ENCODE data around the gene KCNMA1. TPM values are rescaled to one million over a fixed set of nuclear protein-coding genes. Genes with fewer than 3 reads are reported as not detected.

KCNMA1 gene
- total and polyA plus RNA-seq, 4 donors: 36.2 to 95.0 (median 54.3) TPM

- DNase-seq (ENCODE audit: low read depth in 4 of 6, low spot score in 6 of 6): no peak
- Histone ChIP-seq H3K9me3 (ENCODE audit: control insufficient read depth, insufficient read depth, low read length) (no peaks in the 10 kb centered on the region), H3K27ac (ENCODE audit: low read depth, low read length) (no peak overlapping the region), H3K4me1 (ENCODE audit: control insufficient read depth, insufficient read depth, low read length) (peaks cover 19% of the 10 kb centered on the region), H3K27me3 (ENCODE audit: control insufficient read depth, insufficient read depth, low read length) (no peaks in the 10 kb centered on the region), H3K36me3 (ENCODE audit: control insufficient read depth, insufficient read depth, low read length) (no peaks in the 10 kb centered on the region), H3K4me3 (ENCODE audit: low read depth, low read length) (no peak overlapping the region)
- WGBS (ENCODE audit: insufficient coverage): 62% methylated on average over 11 of the region's 11 CpGs
Measured at GRCh38 chr10:77411805-77412204, 225.8 kb downstream of the KCNMA1 start.

DNA sequence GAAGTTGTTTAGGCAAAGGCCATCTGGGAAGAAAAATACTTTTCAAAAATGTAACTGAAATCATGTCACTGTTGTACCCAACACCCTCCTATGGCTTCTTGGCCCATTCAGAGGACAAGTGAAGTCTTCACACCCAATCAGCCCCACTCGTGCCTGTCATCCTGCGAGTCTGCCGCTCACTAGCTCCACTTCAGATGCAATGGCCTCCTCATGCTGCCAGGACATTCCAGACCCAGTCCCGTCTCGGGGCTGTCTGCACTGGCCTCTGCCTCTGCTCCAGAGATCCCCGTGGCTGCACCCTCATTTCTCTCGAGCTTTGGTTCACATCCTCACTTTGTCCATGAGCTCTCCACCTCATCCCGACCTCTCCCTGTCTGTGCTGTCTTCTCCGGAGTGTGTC lies 227.1 kb downstream of the KCNMA1 start:
- Histone ChIP-seq H3K4me1 (ENCODE audit: control insufficient read depth, insufficient read depth, low read length) (peaks cover 27% of the 10 kb centered on the region), H3K4me3 (ENCODE audit: low read depth, low read length) (no peak overlapping the region), H3K36me3 (ENCODE audit: control insufficient read depth, insufficient read depth, low read length) (no peaks in the 10 kb centered on the region), H3K27ac (ENCODE audit: low read depth, low read length) (no peak overlapping the region), H3K27me3 (ENCODE audit: control insufficient read depth, insufficient read depth, low read length) (no peaks in the 10 kb centered on the region), H3K9me3 (ENCODE audit: control insufficient read depth, insufficient read depth, low read length) (no peaks in the 10 kb centered on the region)
- 82% methylated on average over 8 of the region's 9 CpGs for WGBS (ENCODE audit: insufficient coverage)
- DNase-seq (ENCODE audit: low read depth in 4 of 6, low spot score in 6 of 6): no peak

- no peak for DNase-seq (ENCODE audit: low read depth in 4 of 6, low spot score in 6 of 6)
- Histone ChIP-seq H3K27ac (ENCODE audit: low read depth, low read length) (no peak overlapping the region), H3K27me3 (ENCODE audit: control insufficient read depth, insufficient read depth, low read length) (no peaks in the 10 kb centered on the region), H3K4me1 (ENCODE audit: control insufficient read depth, insufficient read depth, low read length) (peaks cover 27% of the 10 kb centered on the region), H3K36me3 (ENCODE audit: control insufficient read depth, insufficient read depth, low read length) (no peaks in the 10 kb centered on the region), H3K4me3 (ENCODE audit: low read depth, low read length) (no peak overlapping the region), H3K9me3 (ENCODE audit: control insufficient read depth, insufficient read depth, low read length) (no peaks in the 10 kb centered on the region)
- WGBS (ENCODE audit: insufficient coverage): 70% methylated on average over 7 of the region's 7 CpGs
Measured at GRCh38 chr10:77409697-77410471, 227.7 kb downstream of the KCNMA1 start.

DNA sequence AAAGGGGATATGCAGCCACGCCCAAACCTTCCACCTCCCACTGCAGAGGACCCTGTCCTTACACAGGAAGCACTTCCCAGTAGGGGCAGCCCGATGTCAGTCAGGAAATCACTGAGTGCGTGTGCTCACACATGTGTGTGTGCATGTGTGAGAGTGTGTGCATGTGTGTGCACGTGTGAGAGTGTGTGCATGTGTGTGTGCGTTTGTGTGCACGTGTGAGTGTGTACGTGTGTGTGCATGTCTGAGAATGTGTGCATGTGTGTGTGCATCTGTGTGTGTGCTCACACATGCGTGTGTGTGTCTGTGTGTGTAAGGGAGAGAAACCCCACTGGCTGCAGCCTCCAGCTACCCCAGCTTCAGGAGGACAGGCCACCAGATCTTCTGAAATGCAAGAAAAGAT lies 229.3 kb downstream of the KCNMA1 start:
- Histone ChIP-seq H3K4me3 (ENCODE audit: low read depth, low read length) (no peak overlapping the region), H3K27me3 (ENCODE audit: control insufficient read depth, insufficient read depth, low read length) (no peaks in the 10 kb centered on the region), H3K36me3 (ENCODE audit: control insufficient read depth, insufficient read depth, low read length) (no peaks in the 10 kb centered on the region), H3K4me1 (ENCODE audit: control insufficient read depth, insufficient read depth, low read length) (peaks cover 30% of the 10 kb centered on the region), H3K27ac (ENCODE audit: low read depth, low read length) (no peak overlapping the region), H3K9me3 (ENCODE audit: control insufficient read depth, insufficient read depth, low read length) (no peaks in the 10 kb centered on the region)
- no peak for DNase-seq (ENCODE audit: low read depth in 4 of 6, low spot score in 6 of 6)
- 96% methylated on average over 8 of the region's 8 CpGs for WGBS (ENCODE audit: insufficient coverage)

GRCh38 chr10:77406764-77407430 lies 230.7 kb downstream of the KCNMA1 start:
- peak in 1 of 6 donors; percentile 36 for DNase-seq (ENCODE audit: low read depth in 4 of 6, low spot score in 6 of 6)
- Histone ChIP-seq H3K9me3 (ENCODE audit: control insufficient read depth, insufficient read depth, low read length) (no peaks in the 10 kb centered on the region), H3K36me3 (ENCODE audit: control insufficient read depth, insufficient read depth, low read length) (no peaks in the 10 kb centered on the region), H3K27me3 (ENCODE audit: control insufficient read depth, insufficient read depth, low read length) (no peaks in the 10 kb centered on the region), H3K4me3 (ENCODE audit: low read depth, low read length) (no peak overlapping the region), H3K4me1 (ENCODE audit: control insufficient read depth, insufficient read depth, low read length) (peaks cover 25% of the 10 kb centered on the region), H3K27ac (ENCODE audit: low read depth, low read length) (no peak overlapping the region)
- WGBS (ENCODE audit: insufficient coverage): 39% methylated on average over 3 of the region's 5 CpGs

DNA sequence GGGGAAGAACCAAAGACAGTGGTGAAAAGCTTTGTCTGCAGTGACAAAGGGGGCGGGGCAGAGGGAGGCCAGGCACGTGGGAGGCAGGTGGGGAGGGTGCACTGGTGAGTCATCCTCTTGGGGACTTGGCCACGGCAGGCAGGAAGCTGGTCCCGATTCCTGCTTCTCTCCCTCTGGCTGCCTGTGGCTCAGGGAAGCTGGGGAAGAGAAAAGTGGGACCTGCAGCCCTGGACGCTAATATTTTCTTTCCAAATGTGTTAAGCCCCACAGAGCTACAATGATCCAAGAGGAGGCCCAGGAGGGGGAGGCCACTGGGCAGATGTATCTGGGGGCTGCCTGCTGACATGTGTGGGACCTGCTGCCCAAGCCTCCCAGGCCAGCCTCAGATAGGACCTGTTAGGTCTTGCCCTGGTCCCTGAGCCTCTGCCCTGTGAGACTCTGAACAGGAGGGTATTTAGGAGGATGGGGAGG lies 231.8 kb downstream of the KCNMA1 start:
- Histone ChIP-seq H3K27ac (ENCODE audit: low read depth, low read length) (no peak overlapping the region), H3K36me3 (ENCODE audit: control insufficient read depth, insufficient read depth, low read length) (no peaks in the 10 kb centered on the region), H3K27me3 (ENCODE audit: control insufficient read depth, insufficient read depth, low read length) (no peaks in the 10 kb centered on the region), H3K4me1 (ENCODE audit: control insufficient read depth, insufficient read depth, low read length) (peaks cover 19% of the 10 kb centered on the region), H3K4me3 (ENCODE audit: low read depth, low read length) (no peak overlapping the region), H3K9me3 (ENCODE audit: control insufficient read depth, insufficient read depth, low read length) (no peaks in the 10 kb centered on the region)
- WGBS (ENCODE audit: insufficient coverage): 34% methylated on average over 5 of the region's 5 CpGs
- DNase-seq (ENCODE audit: low read depth in 4 of 6, low spot score in 6 of 6): peak in 1 of 6 donors; percentile 34

DNA sequence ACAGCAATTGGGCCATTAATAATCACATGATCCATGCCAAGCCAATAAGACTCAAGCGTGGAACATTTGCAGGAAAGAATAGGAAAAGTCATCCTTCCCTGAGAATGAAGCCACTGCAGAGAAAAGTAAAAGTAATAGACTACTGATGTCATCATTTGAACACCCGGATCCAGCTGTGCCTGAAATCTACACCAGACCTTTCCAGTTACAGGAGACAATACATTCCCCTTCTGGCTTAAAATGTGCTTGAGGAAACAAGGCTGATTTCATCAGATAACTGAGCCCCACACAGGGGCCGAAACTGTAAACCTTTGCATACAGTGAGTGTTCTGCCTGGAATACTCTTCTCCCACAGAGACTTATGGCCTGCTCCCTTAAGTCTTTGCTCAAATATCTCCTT lies 232.8 kb downstream of the KCNMA1 start:
- no peaks in the 10 kb centered on the region for H3K9me3 ChIP-seq (ENCODE audit: control insufficient read depth, insufficient read depth, low read length)
- WGBS (ENCODE audit: insufficient coverage): 100% methylated on average over 1 of the region's 3 CpGs
- no peaks in the 10 kb centered on the region for H3K36me3 ChIP-seq (ENCODE audit: control insufficient read depth, insufficient read depth, low read length)
- no peak overlapping the region for H3K27ac ChIP-seq (ENCODE audit: low read depth, low read length)
- DNase-seq (ENCODE audit: low read depth in 4 of 6, low spot score in 6 of 6): no peak
- no peak overlapping the region for H3K4me3 ChIP-seq (ENCODE audit: low read depth, low read length)
- H3K4me1 ChIP-seq (ENCODE audit: control insufficient read depth, insufficient read depth, low read length): peaks cover 17% of the 10 kb centered on the region
- H3K27me3 ChIP-seq (ENCODE audit: control insufficient read depth, insufficient read depth, low read length): no peaks in the 10 kb centered on the region

GRCh38 chr10:77403761-77404160 lies 233.8 kb downstream of the KCNMA1 start:
- Histone ChIP-seq H3K27ac (ENCODE audit: low read depth, low read length) (no peak overlapping the region), H3K4me3 (ENCODE audit: low read depth, low read length) (no peak overlapping the region), H3K4me1 (ENCODE audit: control insufficient read depth, insufficient read depth, low read length) (peaks cover 17% of the 10 kb centered on the region), H3K9me3 (ENCODE audit: control insufficient read depth, insufficient read depth, low read length) (no peaks in the 10 kb centered on the region), H3K27me3 (ENCODE audit: control insufficient read depth, insufficient read depth, low read length) (no peaks in the 10 kb centered on the region), H3K36me3 (ENCODE audit: control insufficient read depth, insufficient read depth, low read length) (no peaks in the 10 kb centered on the region)
- DNase-seq (ENCODE audit: low read depth in 4 of 6, low spot score in 6 of 6): no peak
- WGBS (ENCODE audit: insufficient coverage): 57% methylated on average over 6 of the region's 8 CpGs

GRCh38 chr10:77401683-77402082 lies 235.9 kb downstream of the KCNMA1 start:
- Histone ChIP-seq H3K36me3 (ENCODE audit: control insufficient read depth, insufficient read depth, low read length) (no peaks in the 10 kb centered on the region), H3K4me3 (ENCODE audit: low read depth, low read length) (no peak overlapping the region), H3K27me3 (ENCODE audit: control insufficient read depth, insufficient read depth, low read length) (no peaks in the 10 kb centered on the region), H3K4me1 (ENCODE audit: control insufficient read depth, insufficient read depth, low read length) (peaks cover 14% of the 10 kb centered on the region), H3K27ac (ENCODE audit: low read depth, low read length) (no peak overlapping the region), H3K9me3 (ENCODE audit: control insufficient read depth, insufficient read depth, low read length) (no peaks in the 10 kb centered on the region)
- 73% methylated on average over 2 of the region's 3 CpGs for whole genome bisulfite sequencing (ENCODE audit: insufficient coverage)
- DNase-seq (ENCODE audit: low read depth in 4 of 6, low spot score in 6 of 6): no peak

- Histone ChIP-seq H3K27ac (ENCODE audit: low read depth, low read length) (no peak overlapping the region), H3K9me3 (ENCODE audit: control insufficient read depth, insufficient read depth, low read length) (no peaks in the 10 kb centered on the region), H3K4me3 (ENCODE audit: low read depth, low read length) (no peak overlapping the region), H3K36me3 (ENCODE audit: control insufficient read depth, insufficient read depth, low read length) (no peaks in the 10 kb centered on the region), H3K4me1 (ENCODE audit: control insufficient read depth, insufficient read depth, low read length) (peaks cover 7% of the 10 kb centered on the region), H3K27me3 (ENCODE audit: control insufficient read depth, insufficient read depth, low read length) (no peaks in the 10 kb centered on the region)
- WGBS (ENCODE audit: insufficient coverage): 62% methylated on average over 4 of the region's 4 CpGs
- no peak for DNase-seq (ENCODE audit: low read depth in 4 of 6, low spot score in 6 of 6)
Measured at GRCh38 chr10:77400033-77400432, 237.6 kb downstream of the KCNMA1 start.

Measured in spinal cord (tissue), 10 donors.